Measurements from ENCODE around the gene CCDC92. TPM values are rescaled to one million over a fixed set of nuclear protein-coding genes. Genes with fewer than 3 reads are reported as not detected.

CCDC92 gene
- total RNA-seq, 3 donors from 2014 or later (not counting 1 experiment from before 2014, with no cell fraction given), result 37.6 to 42.4 (median 39.1) TPM

GRCh38 chr12:123892853-123893252, 79.8 kb downstream of the CCDC92 start:
- no peak for ATAC-seq

GRCh38 chr12:123892180-123892559, 80.5 kb downstream of the CCDC92 start:
- Histone ChIP-seq H3K4me1 (ENCODE audit: control insufficient read depth, insufficient read depth, low read length) (no peaks in the 10 kb centered on the region), H3K4me3 (ENCODE audit: low read length) (no peak overlapping the region), H3K9me3 (ENCODE audit: control insufficient read depth, insufficient read depth, low read length) (no peaks in the 10 kb centered on the region), H3K27ac (ENCODE audit: low read length) (no peak overlapping the region), H3K27me3 (ENCODE audit: control insufficient read depth, insufficient read depth, low read length) (peaks cover 3% of the 10 kb centered on the region), H3K36me3 (ENCODE audit: control insufficient read depth, insufficient read depth, low read length) (no peaks in the 10 kb centered on the region)
- Mint-ChIP-seq H3K27ac (no peak overlapping the region), H3K9me3 (no peaks in the 10 kb centered on the region), H3K36me3 (no peaks in the 10 kb centered on the region), H3K4me1 (no peaks in the 10 kb centered on the region), H3K27me3 (ENCODE audit: low read depth in 2 of 2) (peaks cover 0 to 4% of the 10 kb centered on the region in 2 donors), H3K4me3 (no peak overlapping the region)
- TF ChIP-seq CTCF (IDR thresholded peaks at IDR 0.05), result no peak
- DNase-seq (no peak), ATAC-seq (no peak)
- intact Hi-C loops (cut with micrococcal nuclease), result no loop called here
- WGBS (ENCODE audit: insufficient coverage), result 97% methylated on average over 9 of the region's 9 CpGs

More at GRCh38 chr12:123892853-123893252, 79.8 kb downstream of the CCDC92 start:
- no peak overlapping the region for H3K4me3 ChIP-seq (ENCODE audit: low read length)
- H3K36me3 ChIP-seq (ENCODE audit: control insufficient read depth, insufficient read depth, low read length), result no peaks in the 10 kb centered on the region
- H3K4me1 Mint-ChIP-seq, result no peaks in the 10 kb centered on the region
- no peaks in the 10 kb centered on the region for H3K9me3 ChIP-seq (ENCODE audit: control insufficient read depth, insufficient read depth, low read length)
- no peaks in the 10 kb centered on the region for H3K9me3 Mint-ChIP-seq
- intact Hi-C loops (cut with micrococcal nuclease), result no loop called here
- no peaks in the 10 kb centered on the region for H3K4me1 ChIP-seq (ENCODE audit: control insufficient read depth, insufficient read depth, low read length)
- no peaks in the 10 kb centered on the region for H3K36me3 Mint-ChIP-seq
- WGBS (ENCODE audit: insufficient coverage), result 89% methylated on average over 10 of the region's 10 CpGs
- H3K4me3 Mint-ChIP-seq, result no peak overlapping the region
- H3K27me3 ChIP-seq (ENCODE audit: control insufficient read depth, insufficient read depth, low read length), result peaks cover 3% of the 10 kb centered on the region
- no peak overlapping the region for H3K27ac ChIP-seq (ENCODE audit: low read length)
- H3K27me3 Mint-ChIP-seq (ENCODE audit: low read depth in 2 of 2), result peaks cover 0 to 4% of the 10 kb centered on the region in 2 donors
- no peak for TF ChIP-seq CTCF (IDR thresholded peaks at IDR 0.05)
- DNase-seq, result no peak
- H3K27ac Mint-ChIP-seq, result no peak overlapping the region

- H3K9me3 ChIP-seq (ENCODE audit: control insufficient read depth, insufficient read depth, low read length), result no peaks in the 10 kb centered on the region
- Mint-ChIP-seq H3K4me3 (no peak overlapping the region), H3K27ac (no peak overlapping the region), H3K36me3 (no peaks in the 10 kb centered on the region), H3K27me3 (ENCODE audit: low read depth in 2 of 2) (peaks cover 0 to 4% of the 10 kb centered on the region in 2 donors), H3K4me1 (no peaks in the 10 kb centered on the region), H3K9me3 (no peaks in the 10 kb centered on the region)
- no peak for TF ChIP-seq CTCF (IDR thresholded peaks at IDR 0.05)
- H3K27ac ChIP-seq (ENCODE audit: low read length), result no peak overlapping the region
- no peaks in the 10 kb centered on the region for H3K4me1 ChIP-seq (ENCODE audit: control insufficient read depth, insufficient read depth, low read length)
- no peak overlapping the region for H3K4me3 ChIP-seq (ENCODE audit: low read length)
- intact Hi-C loops (cut with micrococcal nuclease), result no loop called here
- DNase-seq, result no peak
- WGBS (ENCODE audit: insufficient coverage), result 79% methylated on average over 15 of the region's 15 CpGs
- no peaks in the 10 kb centered on the region for H3K36me3 ChIP-seq (ENCODE audit: control insufficient read depth, insufficient read depth, low read length)
- peaks cover 3% of the 10 kb centered on the region for H3K27me3 ChIP-seq (ENCODE audit: control insufficient read depth, insufficient read depth, low read length)
- no peak for ATAC-seq
Observed at GRCh38 chr12:123891516-123892179, 81.0 kb downstream of the CCDC92 start.

- Mint-ChIP-seq H3K4me3 (no peak overlapping the region), H3K9me3 (no peaks in the 10 kb centered on the region), H3K27ac (no peak overlapping the region), H3K36me3 (no peaks in the 10 kb centered on the region), H3K27me3 (ENCODE audit: low read depth in 2 of 2) (peaks cover 0 to 4% of the 10 kb centered on the region in 2 donors), H3K4me1 (no peaks in the 10 kb centered on the region)
- no peak for TF ChIP-seq CTCF (IDR thresholded peaks at IDR 0.05)
- H3K27ac ChIP-seq (ENCODE audit: low read length), result no peak overlapping the region
- WGBS (ENCODE audit: insufficient coverage), result 92% methylated on average over 7 of the region's 7 CpGs
- H3K4me3 ChIP-seq (ENCODE audit: low read length), result no peak overlapping the region
- H3K36me3 ChIP-seq (ENCODE audit: control insufficient read depth, insufficient read depth, low read length), result no peaks in the 10 kb centered on the region
- DNase-seq, result no peak
- ATAC-seq, result no peak
- intact Hi-C loops (cut with micrococcal nuclease), result no loop called here
- no peaks in the 10 kb centered on the region for H3K4me1 ChIP-seq (ENCODE audit: control insufficient read depth, insufficient read depth, low read length)
- no peaks in the 10 kb centered on the region for H3K9me3 ChIP-seq (ENCODE audit: control insufficient read depth, insufficient read depth, low read length)
- peaks cover 3% of the 10 kb centered on the region for H3K27me3 ChIP-seq (ENCODE audit: control insufficient read depth, insufficient read depth, low read length)
Observed at GRCh38 chr12:123891011-123891410, 81.6 kb downstream of the CCDC92 start.
